Neutrophil (primary cell): Measurements from ENCODE around the gene ADAMTS20.

Source experiments
- H3K27ac ChIP-seq: fragments of 200-600 bp; sonication (generic); 2 replicates; pipeline ENCODE4 v1.5.1; 2016; ENCODE audit warnings: mild to moderate bottlenecking, moderate library complexity
- H3K27me3 ChIP-seq: fragments of 200-600 bp; sonication (generic); 2 replicates; pipeline ENCODE4 v1.6.0; 2016; ENCODE audit warnings: mild to moderate bottlenecking
- H3K36me3 ChIP-seq: fragments of 200-600 bp; sonication (generic); 2 replicates; pipeline ENCODE4 v1.5.1; 2017
- H3K4me1 ChIP-seq, 2 experiments: fragments of 200-600 bp in 1 of 2; sonication (generic) in 1 of 2; 1 replicate in 1 of 2; 2 replicates in 1 of 2; pipeline versions ENCODE4 v1.5.1 to v1.6.1; 2013 to 2016; ENCODE audit warnings: low read depth in 1 of 2, low read length in 1 of 2, mild to moderate bottlenecking in 1 of 2, moderate library complexity in 1 of 2; ENCODE audit not compliant: control insufficient read depth in 1 of 2, insufficient read depth in 1 of 2
- H3K4me3 ChIP-seq, 2 experiments: fragments of 200-600 bp in 1 of 2; sonication (generic) in 1 of 2; 1 replicate in 1 of 2; 2 replicates in 1 of 2; pipeline ENCODE4 v1.5.1; 2013 to 2016; ENCODE audit warnings: low read depth in 1 of 2, low read length in 1 of 2, mild to moderate bottlenecking in 1 of 2, moderate library complexity in 1 of 2
- H3K9me3 ChIP-seq: fragments of 200-600 bp; sonication (generic); 2 replicates; pipeline ENCODE4 v1.5.1; 2016
- TF ChIP-seq, protein P1 (sequence below): fragments of 200-600 bp; sonication (generic); IDR thresholded peaks from 2 replicates; pipeline ENCODE4 v1.5.1; 2016; ENCODE audit warnings: antibody characterized with exemption

Gene ADAMTS20

GRCh38 chr12:43337571-43338444, 214.2 kb downstream of the ADAMTS20 start:
- Histone ChIP-seq H3K4me3 (no peak overlapping the region), H3K36me3 (no peaks in the 10 kb centered on the region), H3K9me3 (no peaks in the 10 kb centered on the region), H3K27me3 (peaks cover 3% of the 10 kb centered on the region), H3K27ac (peak overlapping the region; percentile 12), H3K4me1 (peaks cover 14 to 19% of the 10 kb centered on the region in 2 experiments)
- TF ChIP-seq, protein P1, sequence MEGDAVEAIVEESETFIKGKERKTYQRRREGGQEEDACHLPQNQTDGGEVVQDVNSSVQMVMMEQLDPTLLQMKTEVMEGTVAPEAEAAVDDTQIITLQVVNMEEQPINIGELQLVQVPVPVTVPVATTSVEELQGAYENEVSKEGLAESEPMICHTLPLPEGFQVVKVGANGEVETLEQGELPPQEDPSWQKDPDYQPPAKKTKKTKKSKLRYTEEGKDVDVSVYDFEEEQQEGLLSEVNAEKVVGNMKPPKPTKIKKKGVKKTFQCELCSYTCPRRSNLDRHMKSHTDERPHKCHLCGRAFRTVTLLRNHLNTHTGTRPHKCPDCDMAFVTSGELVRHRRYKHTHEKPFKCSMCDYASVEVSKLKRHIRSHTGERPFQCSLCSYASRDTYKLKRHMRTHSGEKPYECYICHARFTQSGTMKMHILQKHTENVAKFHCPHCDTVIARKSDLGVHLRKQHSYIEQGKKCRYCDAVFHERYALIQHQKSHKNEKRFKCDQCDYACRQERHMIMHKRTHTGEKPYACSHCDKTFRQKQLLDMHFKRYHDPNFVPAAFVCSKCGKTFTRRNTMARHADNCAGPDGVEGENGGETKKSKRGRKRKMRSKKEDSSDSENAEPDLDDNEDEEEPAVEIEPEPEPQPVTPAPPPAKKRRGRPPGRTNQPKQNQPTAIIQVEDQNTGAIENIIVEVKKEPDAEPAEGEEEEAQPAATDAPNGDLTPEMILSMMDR = no peak

GRCh38 chr12:43336962-43337555, 214.9 kb downstream of the ADAMTS20 start:
- TF ChIP-seq, protein P1 = no peak
- H3K27me3 ChIP-seq = peaks cover 6% of the 10 kb centered on the region
- no peaks in the 10 kb centered on the region for H3K9me3 ChIP-seq
- no peak overlapping the region for H3K4me3 ChIP-seq
- no peak overlapping the region for H3K27ac ChIP-seq
- no peaks in the 10 kb centered on the region for H3K36me3 ChIP-seq
- H3K4me1 ChIP-seq = peaks cover 14 to 19% of the 10 kb centered on the region in 2 experiments

DNA sequence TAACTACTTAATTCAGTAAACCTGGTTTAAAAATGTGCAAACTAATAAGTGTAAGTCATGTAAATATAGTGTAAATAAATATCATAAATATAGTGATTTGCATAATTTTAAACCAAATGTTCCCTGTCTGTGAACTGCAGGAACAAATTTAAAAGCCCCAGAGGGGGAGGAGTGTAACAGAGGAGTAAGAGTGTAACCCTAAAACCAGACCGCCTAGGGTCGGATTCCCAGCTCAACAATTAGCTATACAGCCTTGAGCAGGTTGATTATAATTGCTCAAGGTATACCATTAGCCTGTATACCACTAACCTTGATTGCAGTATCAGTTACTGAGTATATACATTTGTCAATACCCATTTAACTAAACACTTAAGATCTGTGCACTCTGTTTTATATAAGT, 218.4 kb downstream of the ADAMTS20 start:
- Histone ChIP-seq H3K27me3 (peaks cover 14% of the 10 kb centered on the region), H3K9me3 (no peaks in the 10 kb centered on the region), H3K4me3 (no peak overlapping the region), H3K27ac (no peak overlapping the region), H3K36me3 (no peaks in the 10 kb centered on the region), H3K4me1 (peaks cover 10 to 14% of the 10 kb centered on the region in 2 experiments)
- TF ChIP-seq, protein P1 = no peak

DNA sequence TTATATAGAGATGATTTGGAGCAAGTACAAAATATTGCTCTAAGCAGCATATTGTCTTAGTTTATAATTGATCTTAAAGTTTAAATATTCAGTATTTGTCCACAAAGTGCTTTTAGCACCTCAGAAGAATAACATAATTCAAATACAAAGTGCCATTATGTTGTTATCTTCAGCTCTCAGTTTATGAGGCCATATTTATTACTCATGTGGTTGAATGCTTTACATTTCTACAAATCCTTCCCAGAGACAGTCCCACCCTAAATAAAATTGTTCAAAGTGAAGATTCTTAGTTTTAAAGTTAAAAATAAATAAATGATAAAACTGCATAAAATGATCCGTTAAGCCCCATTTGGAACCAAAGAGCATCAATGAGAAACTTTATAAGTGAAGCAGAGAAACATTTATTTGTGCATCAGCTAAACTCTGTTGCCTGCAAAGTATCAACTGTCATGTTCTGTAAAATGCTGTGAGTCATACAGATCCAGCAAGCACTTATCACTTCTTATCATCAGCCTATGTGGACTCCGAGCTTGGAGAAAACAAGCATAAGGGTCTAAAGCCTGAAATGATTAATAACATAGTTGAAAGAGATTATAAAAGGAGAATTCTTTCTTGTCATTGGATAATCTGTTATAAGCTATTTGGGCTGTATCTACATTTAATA, 218.9 kb downstream of the ADAMTS20 start:
- H3K27me3 ChIP-seq = peaks cover 14% of the 10 kb centered on the region
- no peaks in the 10 kb centered on the region for H3K36me3 ChIP-seq
- TF ChIP-seq, protein P1 = no peak
- no peak overlapping the region for H3K4me3 ChIP-seq
- H3K9me3 ChIP-seq = no peaks in the 10 kb centered on the region
- no peak overlapping the region for H3K27ac ChIP-seq
- H3K4me1 ChIP-seq = peaks cover 5 to 8% of the 10 kb centered on the region in 2 experiments

DNA sequence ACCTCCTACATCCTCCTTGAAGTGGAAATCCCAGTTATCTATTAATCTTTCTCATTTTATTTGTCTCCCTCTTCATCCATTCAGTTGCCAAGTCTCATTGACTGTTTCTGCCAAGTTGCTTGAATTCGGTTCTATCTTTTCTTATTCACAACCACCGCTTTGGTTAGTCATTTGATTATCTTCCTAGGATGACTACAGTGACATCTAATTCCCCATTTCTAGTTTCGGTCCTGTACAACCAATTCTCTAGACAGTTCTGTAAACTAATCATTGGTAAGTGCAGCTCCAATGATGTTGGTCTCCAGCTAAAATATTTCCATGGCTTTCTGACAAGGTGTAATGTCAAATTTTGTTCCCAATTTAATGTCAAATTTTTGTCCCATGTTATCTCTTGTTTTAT, 220.1 kb downstream of the ADAMTS20 start:
- H3K4me3 ChIP-seq = no peak overlapping the region
- H3K36me3 ChIP-seq = no peaks in the 10 kb centered on the region
- no peaks in the 10 kb centered on the region for H3K4me1 ChIP-seq
- TF ChIP-seq, protein P1 = no peak
- no peak overlapping the region for H3K27ac ChIP-seq
- peaks cover 14% of the 10 kb centered on the region for H3K27me3 ChIP-seq
- no peaks in the 10 kb centered on the region for H3K9me3 ChIP-seq
